ENCODE results near the gene ARPP21.
"Not testable (repeated sequence)": the region's sequence is repeated elsewhere in the genome, so short reads cannot be mapped to it uniquely, and the experiment has no call there.

Gene ARPP21

GRCh38 chr3:35781558-35781957 is 142.2 kb downstream of the ARPP21 start:
- Mint-ChIP-seq H3K4me3 (no peak overlapping the region), H3K27ac (no peak overlapping the region), H3K9me3 (no peaks in the 10 kb centered on the region), H3K4me1 (ENCODE audit: low read depth) (no peaks in the 10 kb centered on the region), H3K36me3 (ENCODE audit: low read depth) (no peaks in the 10 kb centered on the region), H3K27me3 (no peaks in the 10 kb centered on the region)
- no peak for DNase-seq

DNA sequence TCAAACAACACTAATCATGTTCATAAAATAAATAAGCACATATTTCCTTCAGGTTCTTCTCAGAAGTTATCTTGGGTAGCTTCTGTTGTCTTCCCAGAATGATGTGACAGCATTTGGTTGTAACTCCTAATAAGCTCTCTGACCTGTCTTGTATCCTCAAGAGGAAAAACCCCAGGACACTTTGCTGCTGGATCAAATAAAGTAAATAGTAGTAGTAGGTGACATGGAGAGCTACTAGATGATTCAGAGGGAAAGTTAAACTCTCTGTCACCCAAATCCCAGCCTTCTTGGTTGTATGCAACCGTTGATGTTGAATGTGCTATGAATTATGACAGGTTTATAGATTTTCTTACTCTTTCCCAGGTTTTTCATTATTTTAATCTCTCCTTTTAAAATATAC is 143.0 kb downstream of the ARPP21 start:
- no peaks in the 10 kb centered on the region for H3K9me3 Mint-ChIP-seq
- no peak overlapping the region for H3K27ac Mint-ChIP-seq
- DNase-seq, result no peak
- no peaks in the 10 kb centered on the region for H3K36me3 Mint-ChIP-seq (ENCODE audit: low read depth)
- H3K4me1 Mint-ChIP-seq (ENCODE audit: low read depth), result no peaks in the 10 kb centered on the region
- no peak overlapping the region for H3K4me3 Mint-ChIP-seq
- H3K27me3 Mint-ChIP-seq, result no peaks in the 10 kb centered on the region

- H3K4me3 Mint-ChIP-seq, result no peak overlapping the region
- H3K36me3 Mint-ChIP-seq (ENCODE audit: low read depth), result no peaks in the 10 kb centered on the region
- no peaks in the 10 kb centered on the region for H3K4me1 Mint-ChIP-seq (ENCODE audit: low read depth)
- no peaks in the 10 kb centered on the region for H3K27me3 Mint-ChIP-seq
- H3K27ac Mint-ChIP-seq, result no peak overlapping the region
- no peaks in the 10 kb centered on the region for H3K9me3 Mint-ChIP-seq
- no peak for DNase-seq
Measured at GRCh38 chr3:35784169-35784568, 144.8 kb downstream of the ARPP21 start.

- Mint-ChIP-seq H3K9me3 (no peaks in the 10 kb centered on the region), H3K4me1 (ENCODE audit: low read depth) (no peaks in the 10 kb centered on the region), H3K27me3 (no peaks in the 10 kb centered on the region), H3K36me3 (ENCODE audit: low read depth) (no peaks in the 10 kb centered on the region), H3K4me3 (no peak overlapping the region), H3K27ac (no peak overlapping the region)
- no peak for DNase-seq
Measured at GRCh38 chr3:35785234-35785888, 146.0 kb downstream of the ARPP21 start.

DNA sequence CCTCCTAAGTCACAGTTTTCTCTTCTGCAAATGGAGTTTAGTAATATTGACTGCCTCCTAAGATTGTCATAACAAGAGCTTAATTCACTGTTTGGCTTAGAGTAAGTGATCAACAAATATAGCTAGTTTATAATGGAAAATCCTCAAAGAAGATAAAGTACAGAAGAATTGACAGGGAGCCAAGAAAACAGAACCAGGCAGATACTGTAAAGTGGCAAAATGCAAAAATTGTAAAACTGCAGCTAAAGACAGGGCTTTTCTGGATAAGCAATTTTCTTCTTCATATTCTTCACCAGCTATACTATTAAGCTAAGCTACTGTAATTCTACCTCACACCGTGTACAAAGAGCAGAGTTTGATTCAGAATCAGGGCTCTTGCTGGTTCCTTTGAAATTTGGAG is 148.6 kb downstream of the ARPP21 start:
- H3K4me1 Mint-ChIP-seq (ENCODE audit: low read depth), result no peaks in the 10 kb centered on the region
- no peaks in the 10 kb centered on the region for H3K36me3 Mint-ChIP-seq (ENCODE audit: low read depth)
- H3K9me3 Mint-ChIP-seq, result no peaks in the 10 kb centered on the region
- no peak for DNase-seq
- H3K4me3 Mint-ChIP-seq, result no peak overlapping the region
- no peak overlapping the region for H3K27ac Mint-ChIP-seq
- H3K27me3 Mint-ChIP-seq, result no peaks in the 10 kb centered on the region

DNA sequence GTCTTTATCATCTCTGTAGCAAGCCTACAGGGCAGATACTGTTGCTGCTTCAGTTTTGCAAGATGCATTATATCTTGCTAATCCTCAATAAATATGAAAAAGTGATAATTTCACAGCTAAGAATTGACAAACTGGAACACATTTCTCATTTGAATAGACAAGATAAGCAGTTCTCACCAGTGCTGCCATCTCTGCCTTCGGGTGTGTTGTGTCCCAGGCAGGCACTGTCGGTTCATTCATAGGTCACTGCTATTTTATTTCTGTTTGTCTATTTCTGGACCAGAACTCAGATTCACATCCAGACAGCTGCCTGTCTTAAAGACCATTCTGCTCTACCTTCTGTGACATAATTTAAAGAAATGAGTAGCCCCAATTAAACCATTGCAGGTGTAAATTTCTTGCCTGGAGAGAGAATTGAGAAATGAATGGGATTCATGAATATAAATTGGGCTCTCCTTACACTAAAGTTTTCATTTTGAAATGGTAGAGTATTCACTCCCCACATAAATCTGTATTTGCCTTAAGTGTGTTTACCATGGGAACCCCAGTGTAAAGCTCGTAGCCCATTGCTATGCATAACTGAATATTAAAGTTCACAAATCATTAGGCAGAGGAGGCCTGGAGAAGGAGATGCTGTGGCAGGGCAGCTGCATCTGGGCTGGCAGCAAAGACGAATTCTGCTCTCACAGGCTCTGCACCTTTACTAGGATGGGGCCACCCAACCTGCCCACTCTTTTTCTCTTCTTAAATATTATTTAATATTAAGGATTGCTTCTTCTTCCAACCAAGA is 149.9 kb downstream of the ARPP21 start:
- Mint-ChIP-seq H3K27ac (no peak overlapping the region), H3K4me3 (no peak overlapping the region), H3K4me1 (ENCODE audit: low read depth) (no peaks in the 10 kb centered on the region), H3K9me3 (no peaks in the 10 kb centered on the region), H3K27me3 (no peaks in the 10 kb centered on the region), H3K36me3 (ENCODE audit: low read depth) (no peaks in the 10 kb centered on the region)
- no peak for DNase-seq

- H3K27ac Mint-ChIP-seq, result no peak overlapping the region
Measured at GRCh38 chr3:35790764-35791163, 151.4 kb downstream of the ARPP21 start.

DNA sequence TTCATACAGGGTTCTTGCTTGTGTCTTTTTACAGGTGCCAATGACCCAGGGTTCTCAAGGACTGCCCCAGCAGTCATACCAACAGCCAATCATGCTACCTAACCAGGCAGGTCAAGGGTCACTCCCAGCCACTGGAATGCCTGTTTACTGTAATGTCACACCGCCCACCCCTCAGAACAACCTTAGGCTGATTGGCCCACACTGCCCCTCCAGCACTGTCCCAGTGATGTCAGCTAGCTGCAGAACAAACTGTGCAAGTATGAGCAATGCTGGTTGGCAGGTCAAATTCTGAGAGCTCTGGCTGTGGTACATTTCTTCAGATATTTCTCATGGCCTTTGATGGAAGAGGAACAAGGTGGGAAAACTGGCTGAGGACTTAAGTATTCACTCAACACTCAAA is 154.3 kb downstream of the ARPP21 start:
- no peak overlapping the region for H3K27ac Mint-ChIP-seq
- no peaks in the 10 kb centered on the region for H3K27me3 Mint-ChIP-seq
- peaks cover 2% of the 10 kb centered on the region for H3K9me3 Mint-ChIP-seq
- DNase-seq, result no peak
- no peaks in the 10 kb centered on the region for H3K4me1 Mint-ChIP-seq (ENCODE audit: low read depth)
- no peaks in the 10 kb centered on the region for H3K36me3 Mint-ChIP-seq (ENCODE audit: low read depth)
- no peak overlapping the region for H3K4me3 Mint-ChIP-seq

More at GRCh38 chr3:35790764-35791163, 151.4 kb downstream of the ARPP21 start:
- Mint-ChIP-seq H3K4me1 (ENCODE audit: low read depth) (no peaks in the 10 kb centered on the region), H3K4me3 (no peak overlapping the region), H3K9me3 (no peaks in the 10 kb centered on the region), H3K27me3 (no peaks in the 10 kb centered on the region), H3K36me3 (ENCODE audit: low read depth) (no peaks in the 10 kb centered on the region)
- DNase-seq, result no peak

- DNase-seq, result no peak
- no peak overlapping the region for H3K27ac Mint-ChIP-seq
- no peaks in the 10 kb centered on the region for H3K36me3 Mint-ChIP-seq (ENCODE audit: low read depth)
- no peaks in the 10 kb centered on the region for H3K4me1 Mint-ChIP-seq (ENCODE audit: low read depth)
- H3K4me3 Mint-ChIP-seq, result no peak overlapping the region
- no peaks in the 10 kb centered on the region for H3K27me3 Mint-ChIP-seq
- peaks cover 2% of the 10 kb centered on the region for H3K9me3 Mint-ChIP-seq
Measured at GRCh38 chr3:35800960-35801459, 161.7 kb downstream of the ARPP21 start.

GRCh38 chr3:35814531-35814930 is 175.2 kb downstream of the ARPP21 start:
- Mint-ChIP-seq H3K27ac (no peak overlapping the region), H3K9me3 (peaks cover 13% of the 10 kb centered on the region), H3K4me3 (no peak overlapping the region), H3K27me3 (no peaks in the 10 kb centered on the region), H3K36me3 (ENCODE audit: low read depth) (no peaks in the 10 kb centered on the region), H3K4me1 (ENCODE audit: low read depth) (no peaks in the 10 kb centered on the region)
- no peak for DNase-seq

DNA sequence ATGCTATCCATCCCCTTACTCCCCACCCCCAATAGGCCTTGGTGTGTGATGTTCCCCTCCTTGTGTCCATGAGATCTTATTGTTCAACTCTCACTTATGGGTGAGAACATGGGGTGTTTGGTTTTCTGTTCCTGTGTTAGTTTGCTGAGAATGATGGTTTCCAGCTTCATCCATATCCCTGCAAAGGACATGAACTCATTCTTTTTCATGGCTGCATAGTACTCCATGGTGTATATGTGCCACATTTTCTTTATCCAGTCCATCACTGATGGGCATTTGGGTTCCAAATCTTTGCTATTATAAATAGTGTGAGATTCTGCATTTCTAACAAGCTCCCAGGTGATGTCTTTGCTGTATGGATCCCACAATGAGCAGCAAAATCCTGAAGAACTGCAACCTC is 176.5 kb downstream of the ARPP21 start:
- not testable (repeated sequence) for H3K27ac Mint-ChIP-seq; H3K4me3 Mint-ChIP-seq; H3K27me3 Mint-ChIP-seq; DNase-seq; H3K4me1 Mint-ChIP-seq (ENCODE audit: low read depth); H3K36me3 Mint-ChIP-seq (ENCODE audit: low read depth)
- H3K9me3 Mint-ChIP-seq, result peaks cover 13% of the 10 kb centered on the region

GRCh38 chr3:35817216-35817615 is 177.9 kb downstream of the ARPP21 start:
- Mint-ChIP-seq H3K4me1 (ENCODE audit: low read depth) (no peaks in the 10 kb centered on the region), H3K4me3 (no peak overlapping the region), H3K9me3 (peaks cover 13% of the 10 kb centered on the region), H3K36me3 (ENCODE audit: low read depth) (no peaks in the 10 kb centered on the region), H3K27me3 (no peaks in the 10 kb centered on the region), H3K27ac (no peak overlapping the region)
- no peak for DNase-seq

DNA sequence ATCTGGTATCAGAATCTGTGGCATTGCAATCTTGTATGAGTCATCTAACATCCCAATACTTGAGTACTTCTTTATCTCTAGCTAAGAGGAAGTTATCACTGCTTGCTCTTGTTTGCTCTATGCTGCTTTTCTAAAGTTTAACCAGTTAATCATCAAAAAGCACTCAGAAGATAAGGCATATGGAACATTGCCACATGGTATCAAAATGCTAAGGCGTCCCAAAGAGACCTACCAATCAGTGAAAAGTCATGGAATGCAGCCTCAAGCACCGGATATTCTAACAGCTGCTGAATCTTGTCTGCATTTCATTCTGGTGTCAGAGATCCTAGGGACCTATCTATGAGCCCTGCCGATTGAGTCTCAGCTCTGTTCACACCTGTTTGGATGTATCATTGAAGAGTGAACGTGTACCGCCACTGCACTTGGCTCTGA is 192.8 kb downstream of the ARPP21 start:
- no peak for DNase-seq
- Mint-ChIP-seq H3K9me3 (no peaks in the 10 kb centered on the region), H3K36me3 (ENCODE audit: low read depth) (no peaks in the 10 kb centered on the region), H3K4me3 (no peak overlapping the region), H3K27ac (no peak overlapping the region), H3K4me1 (ENCODE audit: low read depth) (no peaks in the 10 kb centered on the region), H3K27me3 (no peaks in the 10 kb centered on the region)
